Hematopoietic multipotent progenitor cell treated with erythropoietin and hydrocortisone succinate and interleukin-3 and kit ligand, for 17 days (in vitro differentiated cells): ENCODE results near the gene ABHD8.

Experiments
- DNase-seq: peaks from one replicate; pipeline ENCODE4 v3.0.0-alpha.2; 2015; ENCODE audit warnings: low spot score

Gene ABHD8

DNA sequence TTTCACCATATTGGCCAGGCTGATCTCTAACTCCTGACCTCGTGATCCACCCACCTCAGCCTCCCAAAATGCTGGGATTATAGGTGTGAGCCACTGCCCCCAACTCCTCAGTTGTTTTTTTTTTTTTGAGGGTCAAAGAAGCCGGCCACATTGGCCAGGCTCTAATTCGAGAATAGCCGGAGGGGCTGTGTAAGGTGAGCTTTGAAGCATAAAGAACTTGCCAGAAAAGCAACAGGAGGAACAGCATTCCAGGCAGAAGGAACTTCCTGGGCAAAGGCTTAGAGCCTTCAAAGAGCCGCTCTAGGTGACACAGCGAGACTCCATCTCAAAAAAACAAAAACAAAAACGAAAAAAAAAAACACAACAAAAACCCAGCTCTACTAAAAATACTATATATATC is 37.2 kb downstream of the ABHD8 start:
- DNase-seq, result no peak

DNA sequence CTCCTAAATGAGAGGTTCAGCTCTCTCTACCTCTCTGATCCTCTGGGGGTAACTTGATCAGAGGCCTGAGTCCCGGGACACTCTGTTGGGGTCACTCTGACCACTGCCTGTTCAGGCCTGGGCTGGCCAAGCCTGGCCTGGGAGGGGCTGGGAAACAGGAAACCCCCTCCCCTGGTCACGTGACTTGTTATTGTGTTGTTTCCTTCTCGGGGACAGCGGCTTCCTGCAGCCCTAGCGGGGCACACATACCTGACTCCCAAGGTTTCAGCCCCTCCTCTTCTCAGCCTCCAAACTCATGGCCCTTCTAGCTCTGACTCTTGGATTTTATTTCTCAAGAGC is 38.6 kb downstream of the ABHD8 start, which contains the start of gene USHBP1:
Gene USHBP1, minus strand, starts transcription at position 105 of the 339 bp plus-strand sequence. CDS start 446 bp downstream, outside the sequence.
- no peak for DNase-seq

DNA sequence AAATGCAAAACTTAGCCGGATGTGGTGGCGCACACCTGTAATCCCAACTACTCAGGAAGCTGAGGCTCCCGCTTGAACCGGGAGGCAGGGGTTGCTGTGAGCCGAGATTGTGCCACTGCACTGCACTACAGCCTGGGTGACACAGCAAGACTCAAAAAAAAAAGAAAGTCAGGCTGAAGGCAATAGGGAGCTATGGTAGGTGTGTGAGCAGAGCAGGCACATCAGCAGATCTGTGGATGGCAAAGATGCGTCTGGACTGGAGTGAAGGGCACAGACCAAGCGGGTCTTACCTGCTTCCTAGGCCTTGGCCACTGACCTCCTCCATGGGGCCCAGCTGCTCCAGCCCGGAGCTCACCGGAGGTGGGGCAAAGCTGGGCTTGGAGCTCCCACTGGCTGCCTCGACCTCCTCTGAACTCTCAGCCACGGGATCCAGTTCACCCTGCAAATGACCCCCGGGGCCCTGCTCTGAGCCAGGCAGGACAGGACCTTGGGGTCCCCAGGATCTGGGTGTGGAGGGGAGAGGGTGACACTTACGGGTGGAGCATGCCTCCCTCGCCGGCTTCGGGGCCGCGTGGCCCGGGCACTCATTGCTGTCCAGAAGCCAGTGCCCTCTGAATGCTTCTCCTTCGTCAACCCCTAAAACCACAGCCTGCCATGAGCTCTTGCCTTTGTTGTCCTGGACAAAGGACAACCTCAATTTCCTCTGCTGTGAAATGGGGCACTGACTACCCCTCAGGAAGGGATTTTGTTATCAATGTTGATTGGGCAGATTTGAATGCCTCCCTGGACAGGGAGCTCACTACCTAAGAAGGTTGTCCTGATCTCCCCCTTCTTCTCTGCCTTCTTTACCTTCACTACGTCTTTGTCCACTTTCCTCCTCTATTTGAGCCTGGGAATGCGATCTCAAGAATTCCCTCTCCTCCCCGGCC is 39.2 kb downstream of the ABHD8 start:
- no peak for DNase-seq

DNA sequence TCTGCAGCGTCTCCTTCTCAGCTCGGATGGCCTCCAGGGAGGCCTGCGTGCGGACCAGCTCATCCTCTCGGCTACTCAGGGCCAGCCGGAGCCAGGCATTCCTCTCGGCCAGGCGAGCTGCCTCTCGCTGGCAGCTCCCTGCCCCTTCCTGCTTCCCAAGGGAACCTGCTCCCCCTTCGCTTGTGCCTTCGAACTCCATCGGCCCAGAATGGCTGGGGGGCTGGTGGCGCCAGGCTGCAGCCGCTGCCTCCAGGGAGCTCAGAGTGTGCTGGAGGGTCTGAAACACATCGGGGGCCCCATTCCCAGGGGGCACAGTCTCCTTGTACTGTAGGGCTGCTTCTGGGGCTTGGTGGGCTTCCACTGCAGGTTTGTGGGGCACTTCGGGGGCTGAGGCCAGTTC is 40.7 kb downstream of the ABHD8 start:
- DNase-seq, result no peak

DNA sequence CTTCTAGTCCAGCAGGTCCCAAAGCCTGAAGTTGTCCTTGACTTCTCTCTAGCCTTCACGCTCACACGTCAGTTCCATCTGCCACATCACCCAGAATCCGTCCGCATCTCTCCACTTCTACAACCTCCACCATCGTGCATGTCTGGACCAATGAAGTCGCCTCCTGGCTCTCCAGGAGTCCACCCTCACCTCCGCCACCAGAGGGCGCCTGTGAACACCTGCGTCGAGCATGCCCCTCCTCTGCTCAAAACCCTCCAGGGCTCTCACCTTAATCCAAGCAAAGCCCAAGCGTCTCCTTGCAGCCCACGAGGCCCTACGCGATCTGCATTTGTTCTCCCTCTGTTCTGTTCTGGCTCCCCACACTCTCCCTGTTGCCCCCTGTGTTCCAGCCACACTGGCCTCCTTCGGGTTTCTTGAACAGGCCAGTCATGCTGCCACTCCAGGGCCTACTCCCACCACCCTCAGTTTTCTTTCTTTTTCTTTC is 42.3 kb downstream of the ABHD8 start:
- peak; percentile 95 for DNase-seq

DNA sequence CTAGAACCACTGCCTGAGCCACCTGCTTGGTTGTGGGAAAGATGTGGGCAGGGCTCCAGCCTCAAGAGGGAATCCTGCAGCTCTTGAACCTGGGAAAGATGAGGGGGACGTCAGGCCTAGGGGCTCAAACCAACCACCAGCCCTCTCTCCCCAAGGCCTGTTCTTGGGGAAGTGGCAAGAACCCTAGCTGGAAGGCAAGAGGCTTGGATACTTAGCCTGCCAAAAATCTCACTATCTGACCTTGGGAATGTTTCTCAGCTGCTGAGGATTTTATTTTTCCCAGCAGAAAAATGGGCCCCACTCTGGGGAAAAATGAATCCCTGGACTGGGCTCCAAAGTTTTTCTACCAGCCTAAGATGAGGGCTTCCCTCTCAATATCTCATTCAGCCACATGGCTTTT is 43.3 kb downstream of the ABHD8 start:
- DNase-seq, result no peak

DNA sequence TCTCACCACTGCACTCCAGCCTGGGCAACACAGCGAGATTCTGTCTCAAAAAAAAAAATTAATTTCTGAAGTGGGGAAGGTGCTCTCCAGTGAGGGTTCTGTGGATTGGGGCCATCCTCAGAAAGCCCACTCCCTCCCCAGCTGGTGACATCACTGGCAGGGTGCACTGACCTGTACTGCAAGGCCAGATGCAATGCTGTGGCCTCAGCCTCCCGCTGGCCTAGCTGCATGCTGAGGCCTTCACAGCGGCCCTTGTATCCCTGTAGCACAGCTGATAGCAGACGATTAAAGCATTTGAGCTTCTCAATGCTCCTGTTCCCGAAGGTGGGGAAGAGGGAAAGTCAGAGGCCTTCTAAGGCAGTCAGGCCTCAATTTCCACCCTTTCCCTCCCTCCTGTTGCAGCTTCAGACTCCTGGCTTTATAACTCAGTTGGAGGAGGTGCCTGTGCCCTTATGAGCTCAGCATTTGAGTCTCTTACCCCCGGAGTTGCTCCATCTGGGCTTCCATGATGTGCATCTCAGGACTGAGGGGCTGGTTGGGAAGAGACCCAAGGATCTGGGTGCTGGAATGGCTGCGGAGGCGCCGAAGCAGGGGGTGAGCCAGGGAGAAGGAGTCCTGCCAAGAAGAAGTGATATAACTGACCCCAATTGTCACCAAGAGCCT is 44.0 kb downstream of the ABHD8 start:
- DNase-seq, result no peak

DNA sequence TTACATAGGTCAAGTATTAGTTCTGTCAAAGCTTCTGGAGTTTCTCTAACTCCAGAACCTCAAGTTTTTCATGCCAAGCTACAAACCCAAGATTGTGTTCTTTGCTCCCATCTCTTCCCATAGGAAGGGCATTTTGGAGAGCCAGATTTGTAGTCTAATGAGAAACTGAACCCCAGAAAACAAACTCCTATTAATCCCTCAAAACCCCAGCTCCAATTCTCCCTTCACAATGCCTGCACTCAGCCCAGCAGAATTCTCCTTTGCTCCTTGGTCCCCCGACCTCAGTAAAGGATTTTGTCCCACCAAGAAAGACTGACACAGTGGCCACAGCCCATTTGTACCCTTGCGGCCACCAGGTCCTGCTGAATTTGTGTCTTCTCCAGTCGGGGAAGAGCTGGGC is 47.1 kb downstream of the ABHD8 start:
- no peak for DNase-seq

DNA sequence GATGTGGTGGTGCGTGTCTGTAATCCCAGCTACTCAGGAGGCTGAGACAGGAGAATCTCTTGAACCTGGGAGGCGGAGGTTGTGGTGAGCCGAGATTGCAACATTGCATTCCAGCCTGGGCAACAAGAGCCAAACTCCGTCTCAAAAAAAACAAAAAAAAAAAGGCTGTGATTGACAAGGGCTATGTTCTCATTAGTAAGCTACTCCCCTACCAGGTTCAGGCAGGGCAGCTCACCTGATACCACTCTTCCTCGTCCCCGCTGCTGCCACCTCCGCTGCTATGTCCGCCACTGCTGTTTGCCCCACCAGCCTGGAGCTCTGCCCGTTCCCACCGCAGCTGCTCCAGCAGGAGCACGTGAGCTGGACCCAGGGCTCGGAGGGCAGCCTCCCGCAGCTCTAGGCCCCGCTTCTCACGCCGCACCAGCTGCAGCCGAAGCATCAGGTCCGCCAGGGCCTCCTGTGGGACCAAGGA is 48.0 kb downstream of the ABHD8 start:
- DNase-seq, result no peak

DNA sequence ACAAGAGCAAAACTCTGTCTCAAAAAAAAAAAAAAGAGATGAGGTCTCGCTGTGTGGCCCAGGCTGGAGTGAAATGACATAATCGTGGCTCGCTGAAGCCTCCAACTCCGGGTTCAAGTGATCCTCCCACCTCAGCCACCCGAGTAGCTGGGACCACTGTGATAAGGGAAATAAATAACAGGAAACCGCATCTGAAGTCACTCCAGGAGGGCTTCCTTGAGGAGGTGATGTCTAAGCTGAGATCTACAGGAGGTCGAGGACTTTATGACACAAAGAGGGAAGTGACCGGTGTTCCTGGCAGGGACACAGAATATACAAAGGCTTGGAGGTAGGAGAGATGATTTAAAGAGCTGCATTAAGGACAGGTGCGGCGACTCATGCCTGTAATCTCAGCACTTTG is 48.6 kb downstream of the ABHD8 start:
- DNase-seq, result no peak

DNA sequence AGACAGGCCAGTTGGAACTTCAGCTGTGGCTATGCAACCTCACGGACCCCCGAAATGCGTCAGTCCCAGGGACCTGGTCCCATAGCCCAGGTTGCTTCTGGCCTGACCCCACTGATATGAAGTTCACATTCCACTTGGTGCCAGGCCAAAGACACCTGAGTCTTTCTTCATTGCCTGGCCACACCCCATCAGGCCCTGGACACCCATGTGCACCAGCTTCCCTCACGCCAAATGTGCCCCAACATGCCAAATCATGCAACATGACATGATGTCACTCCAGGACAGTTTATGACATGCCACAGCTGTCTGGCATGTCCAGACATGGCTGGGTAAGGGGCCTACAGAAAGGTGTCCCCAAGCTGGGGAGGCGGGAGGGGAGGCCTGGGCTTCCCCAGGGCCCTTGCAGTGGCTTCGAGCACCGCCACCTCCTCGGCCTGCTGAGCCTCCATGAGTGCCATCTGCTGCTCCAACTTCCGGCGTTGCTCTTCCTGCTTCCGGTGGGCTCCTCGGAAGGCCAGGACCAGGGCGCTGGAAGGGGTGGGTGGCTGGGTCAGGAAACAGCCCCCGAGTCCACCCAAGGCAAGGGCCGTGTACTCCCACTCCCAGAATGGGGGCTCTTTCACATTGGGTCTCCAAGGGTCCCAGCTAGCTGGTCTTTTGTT is 53.2 kb downstream of the ABHD8 start:
- DNase-seq, result no peak

DNA sequence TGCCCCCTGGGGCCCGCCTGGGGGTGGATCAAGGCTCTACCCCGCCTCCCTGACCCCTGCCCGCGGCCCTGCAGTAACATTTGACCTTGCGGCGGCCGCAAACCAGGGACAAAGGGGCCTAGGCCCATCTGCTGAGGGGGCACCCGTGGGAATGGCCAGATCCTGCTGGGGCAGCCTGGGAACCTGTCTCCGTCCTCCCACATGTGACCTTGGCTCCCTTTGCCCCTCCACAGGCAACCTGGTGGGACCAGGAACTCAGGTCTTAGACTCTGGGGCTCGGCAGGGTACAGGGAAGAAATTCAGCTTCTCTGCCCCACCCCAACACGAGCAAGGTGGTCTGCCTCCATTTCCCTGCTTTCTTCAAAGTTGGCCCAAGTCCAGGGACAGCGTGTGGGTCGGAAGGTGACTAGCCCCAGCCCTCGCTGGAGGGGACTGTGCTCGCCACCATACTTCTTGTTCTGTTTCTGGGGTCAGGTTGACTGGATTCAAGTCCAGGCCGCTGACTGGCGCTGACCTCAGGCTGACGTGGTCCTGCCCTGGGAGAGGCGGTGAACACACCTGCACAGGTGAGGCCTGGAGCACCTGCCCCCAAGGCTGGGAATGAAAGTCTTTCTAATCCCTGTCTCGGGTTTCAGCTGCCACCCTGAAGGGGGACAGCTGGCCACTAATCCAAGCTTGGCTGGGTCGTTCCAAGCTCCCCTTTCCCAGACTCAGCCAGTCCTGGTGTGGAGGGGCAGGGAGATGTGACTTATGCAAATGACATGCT is 55.0 kb downstream of the ABHD8 start:
- no peak for DNase-seq

DNA sequence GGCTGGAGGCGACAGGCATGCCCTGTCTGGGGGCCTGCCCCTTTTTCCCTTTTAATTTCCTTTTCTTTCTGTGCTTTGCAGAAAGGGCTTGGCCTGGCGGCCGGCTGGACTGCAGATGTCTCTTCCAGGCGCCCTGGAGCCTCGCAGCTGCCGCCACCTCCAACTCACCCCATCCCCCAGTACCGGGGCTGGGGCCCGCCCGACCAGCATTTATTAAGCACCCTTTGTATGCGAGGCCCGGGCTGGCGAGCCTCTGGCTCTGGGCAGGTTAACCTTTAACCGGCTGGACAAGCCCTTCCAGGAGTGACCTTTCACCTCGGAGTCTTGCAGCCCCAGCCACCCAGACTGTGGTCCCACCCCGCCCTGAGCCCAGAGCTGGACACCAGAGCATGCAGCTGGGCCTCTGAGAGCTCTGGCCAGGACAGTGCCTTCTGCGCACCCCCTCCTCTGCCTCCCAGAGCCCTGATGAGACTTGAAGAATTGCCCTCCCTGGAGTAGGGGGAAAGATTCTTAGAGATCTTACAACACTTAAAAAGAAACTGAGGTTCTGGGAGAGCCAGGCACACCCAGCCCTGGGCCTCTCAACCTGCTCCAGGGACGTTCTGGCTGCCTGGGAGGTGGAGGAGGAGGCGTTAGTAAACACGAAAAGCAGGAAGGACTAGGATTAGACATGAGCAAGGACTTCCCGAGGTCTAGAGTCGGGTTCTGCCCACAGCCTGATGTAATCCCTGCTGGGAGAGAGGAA is 56.4 kb downstream of the ABHD8 start:
- DNase-seq, result no peak

DNA sequence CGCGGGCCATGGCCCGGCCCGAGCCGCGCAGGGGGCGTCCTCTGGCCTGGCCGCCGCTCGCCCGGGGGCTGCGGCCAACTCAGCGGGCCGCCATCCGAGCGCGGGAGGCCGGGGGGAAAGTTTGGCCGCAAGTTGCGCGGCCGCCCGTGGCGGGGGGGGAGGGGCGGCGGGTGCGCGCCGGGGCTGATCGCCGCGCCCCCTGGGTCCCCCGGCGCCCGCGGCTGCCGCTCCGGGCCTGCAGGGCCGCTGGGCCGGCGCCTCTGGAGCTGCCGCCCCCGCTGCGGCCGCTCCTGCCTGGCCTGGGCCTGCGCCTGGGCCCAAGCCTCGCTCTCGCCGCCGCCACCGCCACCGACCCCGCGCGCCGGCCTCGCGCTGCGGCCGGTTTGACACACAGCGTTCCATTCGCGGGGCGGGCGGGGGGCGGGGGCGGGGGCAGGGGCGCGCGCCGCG is 57.7 kb downstream of the ABHD8 start, which contains the start of gene NR2F6:
Gene NR2F6, minus strand, starts transcription at position 385 of the 450 bp plus-strand sequence. CDS start 699 bp downstream, outside the sequence.
- DNase-seq, result no peak

DNA sequence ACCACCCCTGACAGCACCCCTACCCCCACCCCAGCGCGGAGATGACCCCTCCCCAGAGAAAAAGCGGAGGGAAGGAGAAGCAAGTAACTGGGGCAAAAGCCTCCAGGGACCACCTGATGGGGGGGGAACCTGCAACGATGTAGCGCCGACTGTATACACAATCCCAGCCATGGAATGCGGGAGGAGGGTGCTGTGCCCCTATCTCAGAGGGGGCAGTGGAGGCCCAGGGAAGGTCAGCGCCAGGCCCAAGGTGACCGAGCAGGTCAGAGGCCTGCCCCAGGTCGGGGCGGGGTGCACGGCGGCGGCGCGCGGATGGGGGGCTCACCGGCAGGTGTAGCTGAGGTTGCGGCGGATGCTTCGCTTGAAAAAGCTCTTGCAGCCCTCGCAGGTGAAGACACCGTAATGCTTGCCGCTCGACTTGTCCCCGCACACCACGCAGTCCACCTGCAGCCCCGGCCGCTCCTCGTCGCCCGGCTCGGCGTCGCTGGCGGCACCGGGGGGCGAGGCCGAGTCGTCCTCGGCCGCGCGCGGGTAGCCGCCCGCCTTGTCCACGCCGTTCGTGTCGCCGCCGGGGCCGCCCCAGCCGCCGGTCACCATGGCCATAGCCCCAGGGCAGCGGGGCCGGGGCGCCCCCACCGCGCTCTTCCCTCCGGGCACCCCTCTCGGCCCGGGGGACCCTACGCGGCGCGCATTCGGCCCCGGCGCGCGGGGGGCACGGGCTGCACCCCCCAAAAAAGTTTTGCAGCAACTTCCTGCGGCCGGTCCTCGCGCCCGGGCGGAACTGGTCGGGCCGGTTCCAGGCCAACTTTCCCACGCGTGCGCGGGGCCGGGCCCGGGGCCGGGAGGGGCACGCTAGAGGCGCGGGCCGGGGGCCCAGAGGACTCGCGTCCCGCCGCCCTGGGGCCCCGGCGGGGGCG is 58.3 kb downstream of the ABHD8 start:
- no peak for DNase-seq

DNA sequence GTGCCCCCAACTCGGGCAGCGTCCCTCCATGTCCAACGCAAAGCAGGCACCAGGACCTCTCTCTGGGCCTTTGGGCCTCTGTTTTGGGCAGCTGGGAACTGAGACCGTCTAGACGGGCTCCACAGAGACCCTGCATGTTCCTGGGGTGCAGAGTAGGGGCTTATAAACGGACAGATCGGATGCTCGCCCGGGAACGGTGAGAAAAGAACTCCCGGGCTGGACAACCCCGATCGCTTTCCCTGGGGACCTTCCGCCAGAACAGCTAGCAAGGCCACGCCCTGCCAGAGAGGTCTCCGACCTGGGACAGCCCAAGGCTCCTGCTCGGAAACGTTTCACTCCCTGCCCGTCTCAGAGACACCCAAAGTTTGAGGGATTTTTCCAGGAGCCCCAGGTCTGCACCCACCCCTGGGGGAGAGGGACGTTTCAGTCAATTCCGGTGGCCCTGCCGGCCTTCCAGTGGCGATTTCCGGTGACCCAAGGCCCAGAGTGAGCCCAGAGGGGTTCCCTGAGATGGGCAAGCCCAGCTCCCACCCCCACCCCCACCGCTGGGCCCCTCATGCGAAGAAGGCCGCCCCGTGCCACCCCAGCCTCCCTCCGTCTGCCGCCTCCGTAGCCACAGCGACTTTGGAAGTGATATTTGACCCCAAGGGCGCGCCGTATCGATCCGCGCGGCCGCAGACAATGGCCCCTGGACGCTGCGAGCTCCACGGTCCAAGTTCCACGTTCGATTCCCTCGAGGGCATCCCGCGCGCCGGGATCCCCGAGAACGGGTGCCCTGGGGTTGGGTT is 59.2 kb downstream of the ABHD8 start:
- no peak for DNase-seq

DNA sequence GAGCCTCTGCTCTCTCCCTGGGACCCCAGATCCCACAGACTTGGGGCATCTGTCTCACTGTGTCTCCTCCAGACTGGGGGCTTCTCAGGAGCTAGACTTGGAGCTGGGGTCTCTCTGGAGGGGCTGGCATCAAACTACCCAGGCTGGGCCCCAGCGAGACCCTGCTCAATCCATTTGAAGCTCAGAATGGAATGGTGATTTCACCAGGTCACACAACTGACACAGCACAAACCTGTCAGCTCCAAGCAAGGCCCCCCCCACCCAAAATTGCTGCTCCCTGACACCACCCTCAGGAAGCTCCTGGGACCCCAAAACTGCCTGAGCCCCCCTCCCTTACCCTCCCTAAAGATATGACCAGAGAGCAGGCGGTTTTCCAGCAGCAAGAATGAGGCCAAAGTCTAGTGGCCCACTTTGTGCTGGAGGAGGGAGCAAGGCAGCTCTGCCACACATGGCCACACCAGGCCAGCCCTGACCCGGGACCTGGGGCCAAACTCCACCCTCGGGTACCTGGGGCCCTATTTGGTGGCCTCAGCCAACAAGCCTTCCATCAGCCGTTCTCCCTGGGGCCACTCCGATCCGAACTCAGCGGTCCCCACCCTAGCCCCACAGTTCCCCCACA is 59.9 kb downstream of the ABHD8 start:
- no peak for DNase-seq

DNA sequence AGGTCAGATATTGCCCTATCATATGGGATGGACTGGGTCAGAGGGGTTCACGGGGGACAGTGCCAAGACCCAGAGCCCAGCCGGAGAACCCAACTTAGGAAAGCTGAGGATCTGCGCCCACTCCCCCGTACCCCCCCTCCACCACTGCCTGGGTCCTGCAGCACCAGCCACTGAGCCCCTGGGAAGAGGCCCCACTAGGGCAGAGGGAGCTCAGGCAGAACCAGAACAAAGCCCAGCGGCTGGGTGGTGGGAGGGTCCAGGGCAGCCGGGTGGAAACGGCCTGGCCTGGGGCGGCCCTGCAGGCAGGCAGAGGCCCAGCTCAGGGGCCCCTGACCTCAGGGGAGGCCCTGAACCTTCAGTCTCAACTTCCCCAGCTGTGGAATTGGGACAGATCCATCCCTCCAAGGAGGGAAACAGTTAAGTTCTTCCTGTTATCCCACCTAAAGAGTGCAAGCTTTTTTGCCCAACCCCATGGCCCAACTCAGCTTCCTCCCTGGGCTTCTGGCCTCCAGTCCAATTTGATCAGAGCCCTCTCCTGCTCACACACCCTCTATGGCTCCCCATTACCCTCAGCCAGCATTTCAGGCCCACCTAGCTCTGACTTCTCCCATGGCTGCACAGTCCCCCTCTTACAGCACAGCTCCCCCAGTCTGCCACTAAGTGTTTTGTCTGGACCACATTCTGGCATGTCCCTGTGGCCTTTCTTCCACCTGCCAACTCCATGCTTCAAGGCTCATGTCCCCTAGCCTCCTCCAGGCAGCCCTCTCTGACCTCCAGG is 60.6 kb downstream of the ABHD8 start:
- DNase-seq, result no peak
